Measurements from ENCODE around the gene LCNL1. TPM values are rescaled to one million over a fixed set of nuclear protein-coding genes. Genes with fewer than 3 reads are reported as not detected.
A peak's percentile ranks its signal among the peaks of the same experiment; 100 is the strongest.

LCNL1 gene
- total RNA-seq, 1 donor from 2014 or later = not detected

DNA sequence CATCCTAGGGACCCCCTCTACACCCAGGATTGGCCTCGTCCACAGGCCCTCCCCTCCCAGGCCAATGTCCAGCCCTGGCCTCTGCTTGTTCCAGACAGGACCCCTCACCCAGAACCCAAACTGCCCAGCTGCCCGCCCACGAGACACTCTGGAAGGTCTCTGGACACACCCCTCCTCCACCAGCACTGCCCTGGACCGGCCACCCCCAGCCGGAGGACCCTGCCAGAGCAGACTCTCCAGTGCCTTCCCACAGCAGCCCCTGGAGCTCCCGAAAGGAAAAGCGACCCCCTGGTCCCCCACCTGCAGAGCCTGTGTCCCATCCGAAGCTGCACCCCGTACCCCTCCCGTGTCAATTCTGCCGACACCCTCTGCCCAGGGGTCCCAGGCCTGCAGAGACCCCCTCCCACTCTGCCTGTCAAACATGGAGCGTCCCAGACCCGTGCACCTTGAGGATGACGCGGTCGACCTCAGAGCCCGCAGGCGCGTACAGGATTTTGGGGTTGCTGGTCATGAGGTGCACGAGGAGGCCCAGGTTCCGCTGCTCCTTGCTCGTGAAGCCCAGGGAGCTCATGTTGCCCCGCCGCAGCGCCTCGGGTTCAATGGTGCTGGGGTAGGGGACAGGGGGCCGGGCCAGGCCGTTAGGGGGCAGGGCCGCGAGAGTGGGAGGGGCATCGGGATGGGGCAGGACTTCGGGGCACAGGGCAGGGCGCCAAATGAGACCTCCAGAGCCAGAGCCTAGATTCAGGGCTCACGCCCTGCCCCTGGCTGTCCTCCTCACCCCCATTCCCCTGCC lies 37.3 kb downstream of the LCNL1 start:
- intact Hi-C loops (cut with micrococcal nuclease) = no loop called here
- no peaks in the 10 kb centered on the region for H3K27me3 Mint-ChIP-seq (ENCODE audit: low read depth)

GRCh38 chr9:137020771-137021567 lies 38.2 kb downstream of the LCNL1 start:
- no peaks in the 10 kb centered on the region for H3K9me3 Mint-ChIP-seq
- no peak for DNase-seq (ENCODE audit: low spot score)
- H3K27me3 Mint-ChIP-seq (ENCODE audit: low read depth) = no peaks in the 10 kb centered on the region
- no peak overlapping the region for H3K27ac Mint-ChIP-seq
- no peaks in the 10 kb centered on the region for H3K36me3 Mint-ChIP-seq (ENCODE audit: low read depth)
- H3K4me1 Mint-ChIP-seq (ENCODE audit: low read depth) = no peaks in the 10 kb centered on the region
- no peak overlapping the region for H3K4me3 Mint-ChIP-seq (ENCODE audit: low read depth)
- intact Hi-C loops (cut with micrococcal nuclease) = no loop called here

More for the DNA sequence above, 37.3 kb downstream of the LCNL1 start:
- no peaks in the 10 kb centered on the region for H3K4me1 Mint-ChIP-seq (ENCODE audit: low read depth)
- H3K4me3 Mint-ChIP-seq (ENCODE audit: low read depth) = no peak overlapping the region
- DNase-seq (ENCODE audit: low spot score) = no peak
- no peaks in the 10 kb centered on the region for H3K9me3 Mint-ChIP-seq
- no peak overlapping the region for H3K27ac Mint-ChIP-seq
- no peaks in the 10 kb centered on the region for H3K36me3 Mint-ChIP-seq (ENCODE audit: low read depth)

DNA sequence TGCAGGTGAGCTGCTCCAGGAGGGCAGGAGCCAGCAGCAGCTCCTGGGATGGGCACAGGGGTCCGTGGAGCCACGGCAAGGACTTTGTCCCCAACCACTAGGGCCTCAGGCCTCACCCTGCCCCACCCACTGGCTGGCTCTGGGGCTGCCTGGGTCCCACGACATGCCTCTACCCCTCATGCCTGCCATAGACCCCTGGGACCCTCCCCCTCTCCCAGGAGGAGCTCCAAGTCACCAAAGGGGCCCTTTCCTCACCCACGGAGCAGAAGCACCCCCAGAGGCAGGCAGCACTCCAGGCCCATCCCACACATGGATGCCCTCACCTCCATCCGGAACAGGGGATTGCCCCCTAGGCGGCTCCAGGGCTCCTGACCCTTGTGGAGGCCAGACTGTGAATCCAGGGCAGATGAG lies 38.8 kb downstream of the LCNL1 start:
- H3K4me3 Mint-ChIP-seq (ENCODE audit: low read depth) = no peak overlapping the region
- H3K27ac Mint-ChIP-seq = no peak overlapping the region
- no peaks in the 10 kb centered on the region for H3K36me3 Mint-ChIP-seq (ENCODE audit: low read depth)
- H3K4me1 Mint-ChIP-seq (ENCODE audit: low read depth) = no peaks in the 10 kb centered on the region
- no peaks in the 10 kb centered on the region for H3K9me3 Mint-ChIP-seq
- DNase-seq (ENCODE audit: low spot score) = no peak
- intact Hi-C loops (cut with micrococcal nuclease) = no loop called here
- H3K27me3 Mint-ChIP-seq (ENCODE audit: low read depth) = no peaks in the 10 kb centered on the region

DNA sequence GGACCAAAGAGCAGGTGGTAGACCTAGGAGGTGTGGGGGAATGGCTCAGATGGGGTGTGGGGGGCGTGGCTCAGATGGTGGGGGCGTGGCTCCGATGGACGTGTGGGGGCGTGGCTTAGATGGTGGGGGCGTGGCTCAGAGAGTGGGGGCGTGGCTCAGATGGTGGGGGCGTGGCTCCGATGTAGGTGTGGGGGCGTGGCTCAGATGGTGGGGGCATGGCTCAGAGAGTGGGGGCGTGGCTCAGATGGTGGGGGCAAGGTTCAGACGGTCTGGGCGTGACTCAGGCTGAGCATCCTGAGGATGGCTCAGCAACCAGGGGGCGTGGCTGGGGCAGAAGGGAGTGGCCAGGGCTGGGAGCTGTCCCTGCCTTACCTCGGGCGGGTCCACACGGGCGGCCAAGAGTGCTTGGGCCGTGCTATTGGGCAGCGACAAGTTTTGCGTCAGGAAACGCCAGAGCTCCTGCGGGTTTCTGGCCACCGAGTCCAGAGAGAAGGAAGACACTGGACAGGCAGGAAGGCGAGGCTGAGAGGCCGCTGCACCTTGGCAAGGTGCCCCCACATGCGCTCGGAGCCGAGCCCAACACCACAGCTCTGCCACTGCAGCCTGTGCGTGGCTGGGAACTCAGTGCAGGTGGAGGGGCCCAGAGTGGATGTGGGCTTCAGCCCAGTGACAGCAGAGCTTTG lies 39.3 kb downstream of the LCNL1 start:
- intact Hi-C loops (cut with micrococcal nuclease) = loop anchor here (1.0 kb wide), 1 partner anchor 44 kb away; no protein-coding TSS in a partner anchor
- Mint-ChIP-seq H3K4me1 (ENCODE audit: low read depth) (no peaks in the 10 kb centered on the region), H3K27ac (no peak overlapping the region), H3K9me3 (no peaks in the 10 kb centered on the region), H3K36me3 (ENCODE audit: low read depth) (no peaks in the 10 kb centered on the region), H3K4me3 (ENCODE audit: low read depth) (no peak overlapping the region), H3K27me3 (ENCODE audit: low read depth) (peaks cover under 1% of the 10 kb centered on the region)
- peak; percentile 63 for DNase-seq (ENCODE audit: low spot score)

DNA sequence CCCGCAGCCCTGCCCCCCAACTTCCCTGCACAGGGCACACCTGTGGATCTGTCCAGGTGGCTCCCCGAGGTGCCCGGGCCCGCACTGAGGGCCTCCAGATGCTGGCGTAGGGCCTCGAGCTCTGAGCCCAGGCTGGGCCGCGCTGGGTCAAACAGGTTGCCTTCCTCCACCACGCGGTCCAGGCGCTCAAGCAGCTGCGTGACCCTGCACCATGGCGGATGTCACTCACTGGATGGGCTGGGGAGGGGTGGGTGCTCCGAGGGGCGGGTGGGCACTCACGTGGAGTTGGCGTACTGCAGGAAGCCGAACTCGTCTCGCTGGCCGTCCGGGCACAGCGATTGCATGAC lies 39.8 kb downstream of the LCNL1 start:
- Mint-ChIP-seq H3K27ac (no peak overlapping the region), H3K4me3 (ENCODE audit: low read depth) (no peak overlapping the region), H3K27me3 (ENCODE audit: low read depth) (peaks cover 2% of the 10 kb centered on the region), H3K4me1 (ENCODE audit: low read depth) (peaks cover 2% of the 10 kb centered on the region), H3K9me3 (no peaks in the 10 kb centered on the region), H3K36me3 (ENCODE audit: low read depth) (no peaks in the 10 kb centered on the region)
- no peak for DNase-seq (ENCODE audit: low spot score)
- intact Hi-C loops (cut with micrococcal nuclease) = loop anchor here (1.0 kb wide), 1 partner anchor 44 kb away; no protein-coding TSS in a partner anchor

GRCh38 chr9:137023157-137023556 lies 40.4 kb downstream of the LCNL1 start:
- H3K27ac Mint-ChIP-seq = no peak overlapping the region
- no peaks in the 10 kb centered on the region for H3K36me3 Mint-ChIP-seq (ENCODE audit: low read depth)
- DNase-seq (ENCODE audit: low spot score) = no peak
- peaks cover 2% of the 10 kb centered on the region for H3K4me1 Mint-ChIP-seq (ENCODE audit: low read depth)
- H3K27me3 Mint-ChIP-seq (ENCODE audit: low read depth) = peaks cover 2% of the 10 kb centered on the region
- H3K4me3 Mint-ChIP-seq (ENCODE audit: low read depth) = no peak overlapping the region
- H3K9me3 Mint-ChIP-seq = no peaks in the 10 kb centered on the region
- intact Hi-C loops (cut with micrococcal nuclease) = no loop called here

DNA sequence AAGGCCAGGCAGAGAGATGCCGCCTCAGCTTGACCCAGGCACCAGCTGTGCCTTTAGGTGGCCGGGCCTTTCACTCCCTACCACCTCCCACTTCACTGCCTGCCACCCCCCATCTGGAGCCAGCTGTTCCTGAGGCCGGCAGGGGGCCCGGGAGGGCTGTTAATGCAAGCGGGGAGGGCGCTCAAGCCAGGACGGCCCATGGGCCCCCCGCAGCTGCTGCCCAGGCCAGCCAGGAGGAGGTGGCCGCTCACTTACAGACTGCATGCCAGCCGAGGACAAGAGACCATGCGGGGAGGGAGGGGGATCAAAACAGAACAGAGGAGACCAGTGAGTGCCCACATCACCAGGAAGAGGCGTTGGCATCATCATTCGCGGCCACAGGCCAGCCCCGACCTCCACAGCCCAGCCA lies 40.8 kb downstream of the LCNL1 start:
- intact Hi-C loops (cut with micrococcal nuclease) = no loop called here
- H3K36me3 Mint-ChIP-seq (ENCODE audit: low read depth) = no peaks in the 10 kb centered on the region
- DNase-seq (ENCODE audit: low spot score) = no peak
- H3K27ac Mint-ChIP-seq = no peak overlapping the region
- no peak overlapping the region for H3K4me3 Mint-ChIP-seq (ENCODE audit: low read depth)
- peaks cover 2% of the 10 kb centered on the region for H3K27me3 Mint-ChIP-seq (ENCODE audit: low read depth)
- no peaks in the 10 kb centered on the region for H3K9me3 Mint-ChIP-seq
- H3K4me1 Mint-ChIP-seq (ENCODE audit: low read depth) = peaks cover 2% of the 10 kb centered on the region

DNA sequence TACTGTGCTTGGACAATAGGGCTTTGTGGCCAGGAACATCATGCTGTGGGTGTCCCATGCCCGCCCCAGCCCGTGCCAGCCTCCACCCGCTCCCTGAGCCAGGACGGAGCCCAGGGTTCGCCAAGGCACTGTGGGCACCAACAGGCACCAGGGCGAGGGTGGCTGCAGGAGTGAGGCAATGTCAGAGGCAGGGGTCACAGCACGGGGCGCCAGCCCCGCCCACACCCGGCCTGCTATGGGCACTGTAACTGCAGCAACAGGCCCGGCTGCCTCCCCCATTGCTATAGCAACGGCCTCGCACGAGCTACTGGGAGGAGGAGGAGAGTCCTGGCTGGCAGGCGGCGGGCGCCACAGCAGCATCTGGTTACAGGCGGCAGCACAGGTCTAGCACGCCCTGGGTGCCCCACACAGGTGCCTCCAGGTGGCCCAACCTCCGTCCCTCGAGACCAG lies 42.7 kb downstream of the LCNL1 start:
- H3K9me3 Mint-ChIP-seq = no peaks in the 10 kb centered on the region
- H3K36me3 Mint-ChIP-seq (ENCODE audit: low read depth) = no peaks in the 10 kb centered on the region
- H3K27ac Mint-ChIP-seq = no peak overlapping the region
- H3K4me3 Mint-ChIP-seq (ENCODE audit: low read depth) = no peak overlapping the region
- peaks cover 15% of the 10 kb centered on the region for H3K4me1 Mint-ChIP-seq (ENCODE audit: low read depth)
- DNase-seq (ENCODE audit: low spot score) = no peak
- intact Hi-C loops (cut with micrococcal nuclease) = loop anchor here (5.0 kb wide), 1 partner anchor 33 kb away; the partner anchor contains the start of gene PAXX
- peaks cover 2% of the 10 kb centered on the region for H3K27me3 Mint-ChIP-seq (ENCODE audit: low read depth)

DNA sequence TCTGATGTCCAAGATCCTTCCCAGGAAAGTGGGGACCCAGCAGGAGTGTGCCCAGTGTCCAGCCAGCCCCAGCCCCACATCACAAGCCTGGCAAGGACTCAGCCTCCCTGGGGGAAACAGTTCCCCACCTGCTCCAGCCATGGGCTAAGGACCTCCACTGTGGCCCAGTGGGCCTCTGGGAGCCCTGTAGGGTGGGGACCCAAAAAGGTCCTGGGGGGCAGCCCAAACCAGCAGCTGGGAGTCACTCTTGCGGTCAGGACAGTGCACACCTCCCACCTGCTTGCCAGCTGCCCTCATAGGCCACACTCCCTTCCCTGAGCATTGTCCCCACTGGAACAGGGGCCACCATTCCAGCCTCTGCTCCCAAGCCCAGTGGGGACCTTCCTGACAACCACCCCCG lies 43.6 kb downstream of the LCNL1 start:
- Mint-ChIP-seq H3K4me1 (ENCODE audit: low read depth) (peaks cover 19% of the 10 kb centered on the region), H3K27ac (no peak overlapping the region), H3K4me3 (ENCODE audit: low read depth) (no peak overlapping the region), H3K36me3 (ENCODE audit: low read depth) (no peaks in the 10 kb centered on the region), H3K9me3 (no peaks in the 10 kb centered on the region), H3K27me3 (ENCODE audit: low read depth) (peaks cover 2% of the 10 kb centered on the region)
- no peak for DNase-seq (ENCODE audit: low spot score)
- intact Hi-C loops (cut with micrococcal nuclease) = loop anchor here (5.0 kb wide), 1 partner anchor 34 kb away; the partner anchor contains the start of gene PAXX

- no peaks in the 10 kb centered on the region for H3K9me3 Mint-ChIP-seq
- no peak for DNase-seq (ENCODE audit: low spot score)
- H3K36me3 Mint-ChIP-seq (ENCODE audit: low read depth) = no peaks in the 10 kb centered on the region
- H3K27me3 Mint-ChIP-seq (ENCODE audit: low read depth) = peaks cover 2% of the 10 kb centered on the region
- H3K27ac Mint-ChIP-seq = no peak overlapping the region
- intact Hi-C loops (cut with micrococcal nuclease) = loop anchor here (5.0 kb wide), 1 partner anchor 35 kb away; the partner anchor contains the start of gene PAXX
- peaks cover 20% of the 10 kb centered on the region for H3K4me1 Mint-ChIP-seq (ENCODE audit: low read depth)
- peak overlapping the region; percentile 79 for H3K4me3 Mint-ChIP-seq (ENCODE audit: low read depth)
Measured at GRCh38 chr9:137026828-137027227, 44.0 kb downstream of the LCNL1 start.

DNA sequence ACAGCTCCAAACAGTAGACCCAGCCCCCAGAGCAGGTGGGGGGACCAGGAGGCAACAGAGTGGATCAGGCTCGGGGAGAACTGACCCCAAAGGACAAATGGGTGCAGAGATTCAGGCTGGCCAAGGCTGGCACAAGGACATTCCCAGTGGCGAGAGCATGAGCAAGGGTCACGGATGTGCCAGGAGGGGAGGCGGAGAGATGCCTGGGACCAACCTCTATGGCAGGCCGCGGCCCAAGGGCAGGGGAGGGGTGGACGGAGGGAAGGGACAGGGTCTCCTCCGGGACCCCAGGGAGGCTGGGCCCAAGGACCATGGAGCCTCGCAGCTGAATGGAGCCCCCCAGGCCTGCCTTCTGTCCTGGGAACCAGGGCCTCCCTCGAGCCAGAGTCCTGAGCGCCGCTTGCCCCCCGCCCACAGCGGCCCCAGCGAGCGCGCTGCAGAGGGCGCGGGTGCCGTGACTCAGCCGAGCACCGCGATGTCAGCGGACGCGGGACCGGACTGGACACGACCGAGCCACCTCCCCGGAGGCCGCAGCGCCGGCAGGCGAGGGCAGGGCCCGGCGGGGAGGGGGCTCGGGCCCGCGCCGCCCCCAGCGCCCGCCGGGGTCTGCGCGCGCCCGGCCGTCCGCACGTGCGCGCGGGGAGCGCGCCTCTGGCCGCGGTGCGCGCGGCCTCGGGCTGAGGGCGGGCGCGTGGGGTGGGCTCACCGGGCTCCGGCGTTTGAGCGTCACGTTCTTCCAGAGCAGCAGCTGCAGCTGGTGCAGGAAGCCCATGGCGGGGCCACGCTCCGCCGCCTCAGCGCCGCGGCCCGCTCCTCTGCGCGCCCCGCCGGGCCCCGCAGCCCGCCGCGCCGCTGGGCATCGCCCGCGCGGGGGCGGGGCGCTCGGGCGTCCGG lies 44.8 kb downstream of the LCNL1 start, which contains the start of gene ABCA2:
ABCA2 (minus strand) TSS at position 869 of the 894 bp plus-strand sequence; CDS start at position 772, 97 bp downstream.
- peak within 1 kb of the TSS; percentile 52 for H3K27ac Mint-ChIP-seq
- H3K4me3 Mint-ChIP-seq (ENCODE audit: low read depth) = peak within 1 kb of the TSS; percentile 79
- H3K36me3 Mint-ChIP-seq (ENCODE audit: low read depth) = no peaks in the 10 kb centered on the region
- peaks cover 26% of the 10 kb centered on the region for H3K4me1 Mint-ChIP-seq (ENCODE audit: low read depth)
- intact Hi-C loops (cut with micrococcal nuclease) = loop anchor here (5.0 kb wide), 1 partner anchor 35 kb away; the partner anchor contains the start of gene PAXX
- H3K27me3 Mint-ChIP-seq (ENCODE audit: low read depth) = peaks cover 2% of the 10 kb centered on the region
- no peak for DNase-seq (ENCODE audit: low spot score)
- H3K9me3 Mint-ChIP-seq = no peaks in the 10 kb centered on the region
